Left lung (tissue), 10 donors: ENCODE measurements around the gene CADM2. TPM values are rescaled to one million over a fixed set of nuclear protein-coding genes. Genes with fewer than 3 reads are reported as not detected.

Experiments used
- ATAC-seq: fragments of 200-7000 bp; cut with Tn5 transposase; one replicate; pipeline ENCODE4 v1.9.1; 2020; ENCODE audit warnings: moderate library complexity
- DNase-seq, 4 donors: peaks; one replicate each; pipeline ENCODE4 v3.0.0-alpha.2; 2013 to 2020
- H3K27ac ChIP-seq, 2 donors: fragments of 200-600 bp; sonication (generic) in 1 of 2; one replicate each; pipeline versions ENCODE4 v1.5.0 to v1.8.0; 2020 to 2021
- H3K27me3 ChIP-seq, 2 donors: fragments of 200-600 bp; sonication (generic) in 1 of 2; one replicate each; pipeline versions ENCODE4 v1.5.0 to v1.8.0; 2020 to 2021
- H3K36me3 ChIP-seq, 2 donors: fragments of 200-600 bp; sonication (generic) in 1 of 2; one replicate each; pipeline versions ENCODE4 v1.5.0 to v1.8.0; 2020 to 2021
- H3K4me1 ChIP-seq, 2 donors: fragments of 200-600 bp; one replicate each; pipeline ENCODE4 v1.8.0; 2021
- H3K4me3 ChIP-seq, 2 donors: fragments of 200-600 bp; sonication (generic) in 1 of 2; one replicate each; pipeline versions ENCODE4 v1.5.0 to v1.8.0; 2020 to 2021; ENCODE audit warnings: mild to moderate bottlenecking in 1 of 2
- H3K9me3 ChIP-seq, 2 donors: fragments of 200-600 bp; sonication (generic) in 1 of 2; one replicate each; pipeline versions ENCODE4 v1.5.0 to v1.8.0; 2020 to 2021
- intact Hi-C, 2 donors: fragments of 100-400 bp; cut with DNase I; formaldehyde crosslinking; loops; one replicate each; pipeline versions ENCODE4 v1.11.2 to v1.14.2; 2022
- polyA plus RNA-seq, 6 donors: library from polyadenylated mRNA; unstranded; fragments of 120-200 nt; gene quantifications; one replicate each; pipeline ENCODE4 v1.2.1, GENCODE V29; 2013; ENCODE audit not compliant: insufficient read length in 6 of 6
- total RNA-seq, 2 donors: library from RNA; stranded (reverse); fragmentation: NEBNext Ultra II Directional; extraction: Animal tissue kit (Norgen Biotek cat#: 25700); gene quantifications; one replicate each; pipeline ENCODE4 v1.2.1, GENCODE V29; 2021
- TF ChIP-seq, protein P1 (sequence below), 2 donors: fragments of 200-600 bp; sonication (generic) in 1 of 2; IDR thresholded peaks; one replicate each; pipeline versions ENCODE4 v1.5.0 to v1.8.0; 2021; ENCODE audit warnings: antibody characterized with exemption in 2 of 2
- donor health status: DM: no; HTN: yes; CAD: no.
- donor health status: DM: no; HTN: no; CAD: no.

CADM2 gene
- total and polyA plus RNA-seq, 8 donors: 0.16 to 2.3 (median 0.74) TPM

DNA sequence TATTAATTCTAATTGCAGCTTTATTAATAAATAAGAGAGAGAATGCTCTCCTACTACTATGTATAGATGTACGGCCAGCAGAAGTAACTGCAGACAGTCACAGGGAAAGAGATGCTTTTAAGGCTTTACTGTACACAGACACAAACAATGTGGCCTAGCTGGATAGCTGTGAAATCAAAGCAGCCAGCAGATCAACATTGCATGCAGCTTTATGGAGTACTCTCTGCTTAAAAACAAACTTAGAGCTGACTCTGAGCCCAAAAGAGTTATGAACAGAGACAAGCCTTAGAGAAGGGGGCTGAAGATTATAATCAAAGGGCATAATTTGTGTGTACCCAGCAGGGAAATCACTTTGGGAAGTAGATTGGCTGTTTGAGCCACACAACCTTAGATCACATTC lies 47.2 kb downstream of the CADM2 start:
- H3K4me1 ChIP-seq: no peaks in the 10 kb centered on the region
- no peaks in the 10 kb centered on the region for H3K27me3 ChIP-seq
- ATAC-seq (no peak), DNase-seq (no peak)
- no peak overlapping the region for H3K27ac ChIP-seq
- H3K4me3 ChIP-seq: no peak overlapping the region
- no peaks in the 10 kb centered on the region for H3K9me3 ChIP-seq
- H3K36me3 ChIP-seq: no peaks in the 10 kb centered on the region
- intact Hi-C loops: no loop called here
- TF ChIP-seq, protein P1, sequence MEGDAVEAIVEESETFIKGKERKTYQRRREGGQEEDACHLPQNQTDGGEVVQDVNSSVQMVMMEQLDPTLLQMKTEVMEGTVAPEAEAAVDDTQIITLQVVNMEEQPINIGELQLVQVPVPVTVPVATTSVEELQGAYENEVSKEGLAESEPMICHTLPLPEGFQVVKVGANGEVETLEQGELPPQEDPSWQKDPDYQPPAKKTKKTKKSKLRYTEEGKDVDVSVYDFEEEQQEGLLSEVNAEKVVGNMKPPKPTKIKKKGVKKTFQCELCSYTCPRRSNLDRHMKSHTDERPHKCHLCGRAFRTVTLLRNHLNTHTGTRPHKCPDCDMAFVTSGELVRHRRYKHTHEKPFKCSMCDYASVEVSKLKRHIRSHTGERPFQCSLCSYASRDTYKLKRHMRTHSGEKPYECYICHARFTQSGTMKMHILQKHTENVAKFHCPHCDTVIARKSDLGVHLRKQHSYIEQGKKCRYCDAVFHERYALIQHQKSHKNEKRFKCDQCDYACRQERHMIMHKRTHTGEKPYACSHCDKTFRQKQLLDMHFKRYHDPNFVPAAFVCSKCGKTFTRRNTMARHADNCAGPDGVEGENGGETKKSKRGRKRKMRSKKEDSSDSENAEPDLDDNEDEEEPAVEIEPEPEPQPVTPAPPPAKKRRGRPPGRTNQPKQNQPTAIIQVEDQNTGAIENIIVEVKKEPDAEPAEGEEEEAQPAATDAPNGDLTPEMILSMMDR (IDR thresholded peaks at IDR 0.05): no peak

DNA sequence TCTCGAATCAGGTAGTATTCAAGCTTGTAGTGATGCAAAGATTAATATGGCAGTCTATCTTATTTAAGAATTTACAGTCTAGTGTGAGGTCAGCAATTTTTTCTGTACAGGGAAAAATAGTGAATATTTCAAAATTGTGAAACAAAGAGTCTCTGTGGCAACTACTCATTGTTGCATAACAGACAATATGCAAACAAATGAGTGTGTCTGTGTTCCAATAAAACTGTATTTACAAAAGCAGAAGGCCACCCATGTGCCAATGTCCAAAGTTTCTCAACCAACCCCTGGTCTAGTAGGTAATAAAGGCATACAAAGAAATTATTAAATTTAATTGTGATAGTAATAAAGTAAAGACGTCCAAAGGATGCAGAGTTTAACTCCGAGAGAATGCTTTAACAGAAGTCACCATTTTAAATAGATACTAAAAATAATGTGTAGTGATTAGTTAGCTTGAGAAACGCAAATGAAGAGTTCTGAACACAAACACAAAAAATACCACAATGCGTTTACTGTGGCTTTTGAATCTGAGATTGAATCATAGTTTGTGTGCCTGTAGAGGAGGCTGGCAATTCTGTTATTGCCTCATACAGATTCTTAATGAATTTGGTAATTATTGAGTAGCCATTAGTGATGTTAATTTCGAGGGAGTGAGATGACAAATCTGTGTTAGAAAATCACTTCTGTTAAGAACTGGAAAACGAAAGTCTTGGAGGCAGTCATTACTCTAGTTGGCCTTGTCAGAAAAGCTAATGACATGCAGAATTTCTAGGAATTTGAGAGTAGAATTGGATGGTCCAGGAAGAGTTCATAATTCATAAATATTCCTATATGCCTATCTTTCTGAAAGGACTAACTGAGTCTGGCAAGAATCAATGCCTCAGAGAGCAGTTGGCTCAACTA lies 48.7 kb downstream of the CADM2 start:
- H3K4me3 ChIP-seq: no peak overlapping the region
- TF ChIP-seq, protein P1 (IDR thresholded peaks at IDR 0.05): no peak
- H3K27me3 ChIP-seq: no peaks in the 10 kb centered on the region
- intact Hi-C loops: no loop called here
- ATAC-seq (peak; percentile 26), DNase-seq (peak in 1 of 4 donors; percentile 45)
- no peaks in the 10 kb centered on the region for H3K9me3 ChIP-seq
- H3K4me1 ChIP-seq: no peaks in the 10 kb centered on the region
- H3K27ac ChIP-seq: no peak overlapping the region
- H3K36me3 ChIP-seq: no peaks in the 10 kb centered on the region

DNA sequence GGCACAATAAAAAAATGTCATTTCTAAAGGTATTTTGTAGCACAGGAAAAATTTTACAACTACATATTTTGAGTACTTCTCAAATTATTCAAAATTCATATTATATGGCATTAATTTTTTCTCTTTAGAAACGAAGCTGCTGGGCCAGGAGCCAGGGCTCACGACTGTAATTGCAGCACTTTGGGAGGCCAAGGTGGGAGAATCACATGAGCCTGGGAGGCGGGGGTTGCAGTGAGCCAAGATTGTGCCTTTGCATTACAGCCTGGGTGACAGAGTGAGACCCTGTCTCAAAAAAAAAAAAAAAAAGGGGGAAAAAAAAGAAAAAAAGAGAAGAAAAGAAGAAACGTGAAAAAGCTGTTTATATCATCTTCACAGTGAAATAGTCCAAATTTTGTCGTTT lies 62.0 kb downstream of the CADM2 start:
- intact Hi-C loops: no loop called here
- H3K4me3 ChIP-seq: no peak overlapping the region
- no peaks in the 10 kb centered on the region for H3K36me3 ChIP-seq
- H3K4me1 ChIP-seq: no peaks in the 10 kb centered on the region
- no peaks in the 10 kb centered on the region for H3K9me3 ChIP-seq
- ATAC-seq: no peak
- TF ChIP-seq, protein P1 (IDR thresholded peaks at IDR 0.05): no peak
- DNase-seq: no peak
- no peak overlapping the region for H3K27ac ChIP-seq
- no peaks in the 10 kb centered on the region for H3K27me3 ChIP-seq

DNA sequence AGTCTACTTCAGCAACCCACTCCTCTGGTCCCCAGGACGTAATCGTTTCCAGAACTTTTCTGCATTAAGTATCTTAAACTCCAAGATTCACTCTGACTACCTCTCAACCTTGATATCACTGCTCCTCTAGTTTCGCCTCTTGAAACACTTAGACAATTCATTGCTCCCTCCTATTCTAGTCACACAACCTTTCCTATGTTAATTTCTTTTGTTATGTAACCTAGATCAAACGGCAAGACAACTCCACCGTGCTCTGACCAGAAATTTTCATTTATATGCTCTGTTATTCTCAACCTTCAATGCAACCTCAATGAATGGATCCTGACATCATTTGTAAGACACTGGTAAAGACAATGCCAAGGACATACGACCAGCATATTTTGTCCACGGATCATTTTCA lies 71.3 kb downstream of the CADM2 start:
- H3K9me3 ChIP-seq: peaks cover 0 to under 1% of the 10 kb centered on the region in 2 donors
- no peaks in the 10 kb centered on the region for H3K36me3 ChIP-seq
- DNase-seq (no peak), ATAC-seq (no peak)
- no peaks in the 10 kb centered on the region for H3K4me1 ChIP-seq
- no peak overlapping the region for H3K4me3 ChIP-seq
- TF ChIP-seq, protein P1 (IDR thresholded peaks at IDR 0.05): no peak
- H3K27ac ChIP-seq: no peak overlapping the region
- H3K27me3 ChIP-seq: no peaks in the 10 kb centered on the region
- intact Hi-C loops: no loop called here

DNA sequence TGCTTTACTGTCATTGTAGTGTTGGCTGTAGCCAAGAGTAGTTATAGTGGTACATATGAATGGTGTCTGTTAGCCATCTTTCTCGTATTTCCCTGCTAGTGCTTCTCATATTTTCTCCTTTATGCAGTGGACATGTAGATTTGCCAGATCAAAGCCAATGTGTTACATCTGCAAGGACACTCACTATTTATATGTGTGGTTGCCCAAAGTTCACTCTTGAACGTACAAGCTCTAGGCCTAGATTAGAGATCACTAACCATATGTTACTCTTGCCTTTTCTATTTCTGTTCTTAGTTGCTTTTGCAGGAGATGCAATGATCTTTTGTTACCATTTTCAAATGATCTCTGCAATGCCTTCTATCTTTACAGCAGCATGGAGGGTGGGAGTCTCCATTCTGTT lies 78.4 kb downstream of the CADM2 start:
- no peak for DNase-seq
- TF ChIP-seq, protein P1 (IDR thresholded peaks at IDR 0.05): no peak
- Histone ChIP-seq H3K27me3 (no peaks in the 10 kb centered on the region), H3K4me3 (no peak overlapping the region), H3K36me3 (no peaks in the 10 kb centered on the region), H3K27ac (no peak overlapping the region), H3K9me3 (peaks cover 0 to 3% of the 10 kb centered on the region in 2 donors), H3K4me1 (no peaks in the 10 kb centered on the region)
- no peak for ATAC-seq
- intact Hi-C loops: no loop called here
